NCI-H748 treated with DMSO at 0.1 percent for 48 hours (cell line): ENCODE data around the gene TGM2.

Experiments used
- DNase-seq: peaks from one replicate; lab custom pipeline; 2025; lab: John Stamatoyannopoulos, UW

Gene TGM2

DNA sequence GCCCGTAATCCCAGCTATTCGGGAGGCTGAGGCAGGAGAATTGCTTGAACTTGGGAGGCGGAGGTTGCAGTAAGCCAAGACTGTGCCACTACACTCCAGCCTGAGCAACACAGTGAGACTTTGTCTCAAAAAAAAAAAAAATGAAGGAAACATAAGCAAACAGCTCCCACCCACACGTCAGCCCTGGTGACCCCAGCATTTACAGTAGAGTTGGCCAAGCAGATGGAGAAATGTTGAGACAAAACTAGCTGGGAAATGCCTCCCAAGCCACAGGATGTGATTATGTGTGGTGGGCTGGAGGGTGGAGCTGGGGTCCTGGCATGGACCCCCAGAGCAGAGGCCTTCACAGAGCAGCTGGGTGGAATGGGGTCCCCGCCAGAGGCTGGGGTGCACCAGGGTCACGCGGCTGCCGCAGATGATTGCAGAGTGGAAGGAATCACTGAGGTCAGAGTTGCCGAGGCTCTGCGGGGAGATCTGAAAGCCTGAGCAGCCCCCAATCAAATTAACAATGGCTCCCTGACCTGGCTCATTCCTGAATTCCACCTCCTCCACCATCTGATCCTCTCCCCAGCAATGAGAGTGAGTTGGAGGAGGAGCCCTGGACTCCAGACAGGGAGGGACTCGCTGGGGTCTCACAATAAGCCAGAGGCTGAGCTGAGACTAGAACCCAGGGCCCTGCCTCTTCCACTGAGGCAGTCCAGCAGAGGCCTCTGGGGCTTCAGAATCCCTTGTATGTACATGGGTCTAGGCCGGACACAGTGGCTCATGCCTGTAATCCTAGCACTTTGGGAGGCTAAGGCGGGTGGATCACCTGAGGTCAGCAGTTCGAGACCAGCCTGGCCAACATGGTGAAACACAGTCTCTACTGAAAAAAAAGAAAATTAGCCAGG lies 34.7 kb upstream of the TGM2 start:
- DNase-seq = no peak

DNA sequence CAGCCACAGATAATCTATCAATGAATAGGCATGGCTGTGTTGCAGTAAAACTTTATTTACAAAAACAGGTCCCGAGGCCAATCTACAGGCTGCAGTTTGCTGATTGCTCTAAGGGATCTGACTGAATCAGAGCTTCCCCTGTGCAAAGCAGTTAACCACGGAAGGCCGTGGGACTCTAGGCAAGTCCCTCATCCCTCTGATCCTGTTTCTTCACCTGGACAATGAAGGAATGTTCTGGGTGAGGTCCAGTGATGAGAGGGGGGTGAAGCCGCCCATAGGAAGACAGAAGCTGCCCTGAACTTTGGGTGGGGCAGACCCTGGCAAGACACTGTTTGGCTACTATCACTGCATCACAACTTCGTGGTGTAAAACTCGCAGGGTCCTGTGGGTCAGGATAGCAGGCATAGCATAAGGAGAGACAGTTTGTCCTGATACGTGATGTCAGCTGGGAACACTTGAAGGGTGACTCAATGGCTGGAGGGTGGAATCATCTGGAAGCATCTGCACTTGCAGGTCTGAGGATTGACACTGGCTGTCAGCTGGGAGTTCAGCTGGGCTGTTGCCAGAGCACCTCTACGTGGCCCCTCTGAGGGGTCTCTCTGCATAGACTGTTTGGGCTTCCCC lies 33.3 kb upstream of the TGM2 start:
- DNase-seq = no peak

DNA sequence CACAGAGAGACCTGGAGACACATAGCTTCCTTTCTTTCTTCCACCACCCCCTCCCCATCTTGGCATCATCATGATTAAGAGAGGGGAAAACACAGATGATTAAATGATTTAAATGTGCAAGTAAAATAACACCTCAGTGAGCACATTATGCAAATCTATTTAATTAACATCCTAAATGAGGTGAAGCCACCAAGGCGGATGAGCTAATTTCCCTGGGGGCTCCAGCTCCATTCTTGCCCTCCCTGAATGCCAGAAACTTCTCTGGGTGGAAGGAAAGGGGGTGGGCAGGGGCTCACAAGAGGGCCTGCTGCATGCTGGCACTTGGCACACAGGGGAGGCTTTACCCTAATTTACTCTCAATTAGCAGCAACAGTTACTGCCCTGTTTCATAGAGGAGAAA lies 32.5 kb upstream of the TGM2 start:
- no peak for DNase-seq

DNA sequence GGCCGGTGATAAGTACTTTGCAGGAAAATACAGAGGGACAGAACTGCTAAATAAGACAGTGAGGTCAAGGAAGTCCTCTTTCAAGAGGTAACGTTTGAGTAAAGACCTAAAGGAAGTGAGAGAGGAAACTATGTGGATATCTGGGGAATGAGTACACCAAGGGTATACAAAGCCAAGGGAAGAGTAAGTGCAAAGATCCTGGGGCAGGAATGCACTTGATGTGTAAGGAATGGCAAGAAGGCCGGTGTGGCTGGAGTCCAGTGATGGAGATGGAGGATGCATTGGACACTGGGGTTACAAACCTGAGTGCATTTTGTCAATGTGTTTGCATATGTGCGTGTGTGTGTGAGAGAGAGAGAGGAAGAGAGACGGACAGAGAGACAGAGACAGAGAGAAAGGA lies 32.1 kb upstream of the TGM2 start:
- DNase-seq = no peak

DNA sequence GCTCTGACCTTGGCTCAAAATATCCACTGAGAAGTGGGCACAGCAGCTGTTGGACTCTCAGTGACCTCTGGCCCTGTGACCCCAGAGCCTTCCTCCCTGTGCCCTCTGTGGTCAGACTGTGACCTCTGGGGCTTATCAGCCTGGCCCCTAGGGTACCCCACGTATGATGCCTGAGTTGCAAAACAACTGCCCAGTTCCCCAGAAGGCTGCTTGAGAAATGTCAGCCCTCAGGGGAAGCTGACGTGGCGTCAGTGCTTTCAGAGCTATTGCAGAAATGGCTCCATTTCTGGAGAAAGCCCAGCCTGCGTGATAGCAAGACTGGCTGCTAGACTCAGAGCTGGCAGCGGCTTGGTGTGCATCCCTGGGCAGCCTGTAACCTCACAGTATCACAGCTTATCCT lies 31.5 kb upstream of the TGM2 start:
- no peak for DNase-seq

DNA sequence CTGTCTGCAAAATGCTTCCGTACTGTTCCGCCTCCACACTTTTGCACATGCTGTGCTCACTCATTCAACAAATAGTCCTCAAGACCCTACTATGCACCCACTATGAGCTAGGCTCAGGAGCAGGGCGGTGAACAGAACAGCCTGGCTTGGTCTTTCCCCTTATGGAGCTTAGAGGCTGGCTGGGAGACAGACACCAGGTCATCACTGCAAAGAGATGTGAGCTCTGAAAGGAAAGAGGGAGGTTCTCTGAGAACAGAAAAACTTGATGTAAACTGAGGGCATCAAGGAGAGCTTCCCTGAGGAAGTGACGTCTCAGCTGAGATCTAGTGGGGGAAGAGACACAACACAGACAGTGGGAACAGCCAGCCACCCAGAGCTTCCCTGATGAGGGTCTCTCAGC lies 31.0 kb upstream of the TGM2 start:
- no peak for DNase-seq

DNA sequence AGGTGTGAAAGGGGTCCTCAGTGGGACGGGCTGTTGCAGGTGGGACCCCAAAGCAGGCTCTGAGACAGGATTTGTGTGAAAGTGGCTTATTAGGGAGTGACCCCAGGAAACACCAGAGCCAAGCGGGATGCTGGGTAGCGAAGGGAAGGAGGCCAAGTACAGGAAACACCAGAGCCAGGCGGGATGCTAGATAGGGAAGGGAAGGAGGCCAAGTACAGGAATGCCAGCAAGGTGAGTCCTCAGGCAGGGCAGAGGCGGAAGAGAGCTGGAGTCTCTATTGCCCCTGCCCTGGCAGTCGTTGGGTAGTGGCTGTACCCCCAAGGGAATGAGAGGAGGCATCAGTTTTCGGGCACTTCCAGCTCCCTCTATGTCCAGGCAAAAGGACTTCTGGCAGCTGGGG lies 30.5 kb upstream of the TGM2 start:
- DNase-seq = no peak

DNA sequence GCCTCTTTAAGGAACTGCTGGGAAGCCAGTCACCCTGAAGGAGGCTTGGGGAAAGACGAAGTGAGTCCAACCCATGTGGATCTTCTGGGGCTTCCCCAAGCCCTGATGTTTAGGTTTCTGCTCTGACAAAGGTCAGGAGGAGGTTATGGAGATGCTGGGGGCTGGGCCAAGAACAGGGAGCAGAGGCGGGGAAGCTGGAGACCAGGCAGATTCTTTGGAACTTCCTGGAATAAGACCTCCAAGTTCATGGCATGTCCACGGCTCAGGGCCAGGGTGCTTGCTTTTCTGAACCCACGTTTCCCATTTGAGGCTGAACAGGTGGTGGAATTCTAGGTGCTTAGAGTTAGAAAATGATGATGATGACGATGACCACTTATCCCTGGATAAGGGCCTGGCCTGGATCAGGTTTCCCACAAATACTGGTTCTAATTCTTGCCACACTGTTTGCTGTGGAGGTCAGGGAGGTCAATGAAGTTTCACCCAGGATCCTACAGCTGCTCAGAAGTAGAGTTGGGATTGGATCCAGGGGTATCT lies 30.0 kb upstream of the TGM2 start:
- DNase-seq = no peak

DNA sequence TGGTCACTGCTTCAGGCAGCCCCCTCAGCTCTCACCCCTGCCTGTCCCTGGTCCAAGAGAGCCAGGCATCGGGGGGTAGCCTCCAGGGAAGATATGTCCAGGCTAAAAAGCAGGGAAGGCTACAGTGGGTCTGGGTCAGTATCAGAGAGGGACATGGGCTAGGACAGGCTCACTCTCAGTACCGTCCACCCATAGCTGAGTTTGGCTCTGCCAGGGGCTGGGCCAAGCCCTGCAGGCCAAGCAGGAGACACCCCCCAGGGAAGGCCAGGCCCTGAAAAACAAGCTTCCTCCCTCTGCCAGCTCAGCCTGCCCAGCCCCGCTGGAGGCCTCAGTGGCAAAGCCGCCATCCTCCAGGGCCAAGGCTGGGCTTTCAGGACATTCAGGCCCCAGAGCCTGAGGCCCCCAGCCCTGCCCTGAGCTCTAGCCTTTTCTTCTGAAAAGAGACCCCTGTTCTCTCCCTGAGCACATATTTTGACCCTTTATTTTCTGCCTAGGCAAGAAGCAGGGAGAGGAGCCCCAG lies 28.6 kb upstream of the TGM2 start:
- no peak for DNase-seq

DNA sequence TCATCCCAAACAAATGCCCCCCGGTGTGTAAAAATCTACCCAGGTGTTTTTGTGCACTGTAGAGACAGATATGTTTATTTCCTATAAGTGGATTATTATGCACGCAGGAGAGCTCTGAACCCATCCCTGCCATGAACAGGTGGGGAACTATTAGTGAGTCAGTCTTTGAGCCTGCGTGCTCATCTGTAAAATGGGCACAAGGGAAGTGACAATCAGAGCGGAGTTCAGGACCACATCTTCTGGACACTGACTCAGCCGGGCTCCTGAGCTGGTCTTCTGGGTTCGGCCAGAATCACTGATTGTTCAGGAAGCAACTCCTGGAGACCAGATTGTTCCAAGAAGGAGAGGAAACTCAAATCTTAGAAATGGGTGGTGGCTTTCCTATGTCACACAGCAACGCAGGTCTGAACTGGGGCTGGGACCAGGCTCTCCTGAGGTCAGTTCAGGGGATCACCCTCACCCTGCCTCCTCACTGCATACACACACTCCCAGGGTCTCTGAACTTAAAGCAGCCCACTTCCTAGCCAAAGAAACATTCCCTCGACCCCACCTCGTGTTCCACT lies 27.3 kb upstream of the TGM2 start:
- DNase-seq = no peak

DNA sequence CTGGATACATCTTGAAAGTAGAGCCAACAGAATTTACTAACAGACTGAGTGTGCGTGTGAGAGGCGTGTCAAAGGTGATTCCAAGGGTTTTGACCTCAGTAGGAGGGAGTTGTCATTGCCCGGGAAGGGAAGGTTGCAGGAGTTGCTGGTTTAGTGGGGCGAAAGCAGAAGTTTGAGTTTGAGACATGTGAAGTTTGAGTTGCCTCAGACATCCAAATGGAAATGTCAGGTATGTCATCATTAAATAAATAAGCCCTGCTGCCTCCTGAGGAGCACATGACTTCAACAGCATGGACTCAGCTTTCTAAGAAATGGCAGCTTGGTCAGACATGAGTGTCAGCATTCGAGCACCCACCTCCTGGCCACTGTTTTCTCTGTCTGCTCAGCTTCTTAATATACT lies 26.6 kb upstream of the TGM2 start:
- DNase-seq = no peak

DNA sequence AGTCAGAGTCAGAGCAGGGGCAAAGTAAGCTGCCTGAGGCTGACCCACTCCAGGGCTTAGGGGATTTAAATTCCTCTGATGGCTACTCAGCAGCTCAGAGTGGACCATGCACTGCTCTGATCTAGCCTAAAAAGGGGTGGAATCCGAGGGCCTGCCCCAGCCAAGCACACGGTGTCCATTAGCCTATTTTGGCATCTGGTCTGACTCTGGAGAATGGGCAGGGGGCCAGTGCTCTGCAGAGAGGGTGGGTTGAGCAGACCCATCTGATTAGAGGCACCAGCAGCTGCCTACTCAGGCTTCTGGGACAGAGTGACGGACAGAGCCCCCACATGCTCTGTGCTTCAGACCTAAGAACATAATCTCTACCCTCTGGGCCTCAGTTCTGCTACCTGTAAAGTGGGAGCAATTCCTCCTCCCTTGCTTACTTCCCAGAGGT lies 25.9 kb upstream of the TGM2 start:
- DNase-seq = no peak

DNA sequence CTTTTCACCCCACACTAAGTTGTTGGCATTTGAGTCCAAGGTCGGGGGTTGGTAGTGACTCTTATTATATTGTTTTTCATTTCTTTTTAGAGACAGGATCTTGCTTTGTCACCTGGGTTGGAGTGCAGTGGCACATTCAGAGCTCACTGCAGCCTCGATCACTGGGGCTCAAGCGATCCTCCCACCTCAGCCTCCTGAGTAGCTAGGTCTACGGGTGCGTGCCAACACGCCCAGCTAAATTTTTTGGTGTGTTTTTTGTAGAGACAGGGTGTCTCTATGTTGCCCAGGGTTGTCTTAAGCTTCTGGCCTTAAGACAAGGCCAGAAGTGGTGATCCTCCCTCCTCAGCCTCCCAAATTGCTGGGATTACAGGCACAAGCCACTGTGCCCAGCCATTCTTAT lies 25.1 kb upstream of the TGM2 start:
- DNase-seq = no peak

DNA sequence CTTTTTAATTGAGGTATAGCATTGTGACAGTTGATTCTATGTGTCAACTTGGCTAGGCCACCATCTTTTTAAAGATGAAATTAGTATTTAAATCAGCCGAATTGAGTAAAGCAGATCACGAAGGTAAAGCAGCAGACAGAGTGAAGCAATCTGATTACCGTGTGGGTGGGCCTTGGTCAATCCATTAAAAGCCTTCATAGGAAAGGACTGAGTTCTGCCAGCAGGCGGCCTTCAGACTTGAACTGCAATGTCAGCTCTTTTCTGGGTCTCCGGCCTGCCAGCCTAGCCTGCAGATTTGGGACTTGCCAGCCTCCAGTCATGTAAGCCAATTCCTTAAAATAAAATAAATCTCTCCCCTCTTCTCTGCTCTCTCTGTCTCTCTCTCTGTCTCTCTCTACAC lies 22.4 kb upstream of the TGM2 start:
- no peak for DNase-seq

DNA sequence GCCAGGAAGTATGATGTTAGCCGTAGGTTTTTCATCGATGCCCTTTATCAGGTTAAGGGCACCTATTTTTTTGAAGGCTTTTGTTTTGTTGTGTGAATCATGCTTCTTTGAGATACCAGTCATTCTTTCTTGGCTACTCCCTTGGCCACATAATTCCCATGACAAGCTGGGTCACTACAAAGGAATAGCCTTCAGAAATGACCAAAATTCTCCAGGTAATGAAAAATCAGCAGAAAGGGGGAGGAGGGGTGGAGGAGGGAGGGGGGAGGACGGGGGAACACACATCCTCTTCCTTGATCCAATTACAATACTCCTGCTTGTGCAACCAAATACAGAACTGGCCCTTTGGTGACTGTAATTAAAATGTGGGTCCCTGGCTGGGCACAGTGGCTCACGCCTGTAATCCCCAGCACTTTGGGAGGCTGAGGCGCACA lies 21.7 kb upstream of the TGM2 start:
- DNase-seq = no peak

DNA sequence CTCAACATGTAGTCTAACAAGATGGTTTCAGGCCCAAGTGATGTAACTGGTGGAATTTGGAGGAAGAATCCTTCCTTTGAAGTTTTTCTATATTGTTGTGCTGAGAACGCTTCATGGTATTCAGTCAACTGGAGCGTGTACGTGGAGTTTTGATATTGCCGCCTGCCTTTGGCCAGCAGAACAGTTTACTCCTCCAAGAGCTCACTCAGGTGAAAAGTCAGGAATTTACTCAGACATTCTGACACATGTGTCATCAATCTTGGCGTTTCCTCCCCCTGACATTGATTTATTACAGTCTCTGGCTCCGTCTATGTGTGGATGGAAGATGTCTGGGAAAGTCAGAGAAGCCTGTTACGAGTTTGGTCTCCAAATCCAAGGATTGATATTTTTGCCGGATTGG lies 19.0 kb upstream of the TGM2 start:
- no peak for DNase-seq

DNA sequence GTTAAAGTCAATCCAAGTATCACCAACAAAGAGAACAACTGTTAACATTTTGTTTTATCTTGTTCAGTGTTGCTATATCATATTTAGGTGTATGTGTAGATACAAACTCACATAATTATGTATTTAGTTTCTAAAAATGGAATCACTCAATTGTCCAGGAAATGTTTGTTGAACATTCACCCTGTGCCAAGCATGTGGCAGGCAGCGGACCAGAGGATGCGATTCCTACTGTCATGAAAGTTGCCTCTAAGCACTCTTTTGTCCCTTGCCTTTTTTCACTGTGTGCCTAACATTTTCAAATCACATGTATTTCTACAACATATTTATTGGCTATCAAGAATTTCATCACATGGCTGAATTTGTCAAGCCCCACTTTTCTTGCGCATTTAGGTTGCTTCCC lies 16.9 kb upstream of the TGM2 start:
- DNase-seq = no peak

DNA sequence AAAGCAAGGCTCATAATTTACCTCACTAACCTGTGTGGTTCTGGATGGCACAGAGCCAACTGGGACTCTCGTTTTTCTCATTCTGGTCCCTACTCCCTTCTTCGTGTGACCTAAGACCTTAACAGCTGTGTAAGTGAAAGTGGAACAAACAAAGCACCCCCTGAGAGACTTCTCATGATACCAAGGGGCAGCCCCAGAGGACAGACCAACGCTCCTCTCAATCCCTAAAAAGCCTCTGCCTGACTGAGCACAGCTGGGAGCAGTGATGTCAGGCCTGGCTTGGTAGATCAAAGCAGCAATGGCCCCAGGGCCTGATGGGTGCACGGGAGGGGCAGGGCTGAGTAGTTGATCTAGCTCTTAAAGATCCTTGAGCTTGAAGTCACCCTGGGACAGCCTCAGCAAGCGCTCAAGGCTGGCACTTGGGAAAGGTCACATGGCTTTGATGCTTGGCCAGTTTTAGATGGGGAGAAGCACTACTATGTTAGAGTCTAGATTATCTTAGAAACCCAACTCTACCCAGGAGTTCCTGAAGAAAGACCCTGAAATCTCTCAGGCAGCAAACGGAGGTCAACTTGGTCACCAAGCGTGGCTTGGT lies 16.2 kb upstream of the TGM2 start:
- DNase-seq = no peak

DNA sequence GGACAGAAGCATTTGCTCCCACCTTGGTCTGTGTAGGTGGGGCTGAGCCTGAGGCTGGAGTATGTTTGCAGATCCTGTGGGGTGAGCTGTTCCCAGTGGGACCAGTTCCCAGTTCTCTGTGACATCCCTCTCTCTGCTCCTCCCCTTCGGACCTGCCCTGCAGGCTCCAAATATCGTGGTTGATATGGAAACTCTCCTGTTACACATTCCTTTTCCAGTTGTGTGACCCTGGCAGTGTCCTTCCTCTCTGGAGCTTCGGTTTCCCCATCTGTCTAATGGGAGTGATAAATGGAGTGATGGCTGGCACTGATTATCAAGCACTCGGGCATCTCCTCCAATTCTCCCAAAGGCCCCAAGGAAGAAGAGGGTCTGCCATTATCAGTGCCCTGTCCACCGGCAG lies 15.7 kb upstream of the TGM2 start:
- no peak for DNase-seq

DNA sequence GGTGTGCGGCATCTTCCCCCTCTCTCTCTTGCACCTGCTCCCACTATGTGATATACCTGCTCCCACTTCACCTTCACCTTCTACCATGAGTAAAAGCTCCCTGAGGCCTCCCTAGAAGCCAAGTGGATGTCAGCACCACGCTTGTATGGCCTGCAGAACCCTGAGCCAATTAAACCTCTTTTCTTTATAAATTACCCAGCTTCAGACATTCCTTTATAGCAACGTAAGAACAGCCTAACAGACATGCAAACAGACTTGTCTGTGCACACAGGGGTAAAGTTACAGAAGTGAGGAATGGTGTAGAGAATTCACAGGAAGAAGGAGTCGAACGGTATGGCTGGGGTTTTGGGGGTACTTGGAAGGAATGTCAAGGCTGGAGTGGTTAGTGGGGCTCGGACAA lies 14.8 kb upstream of the TGM2 start:
- no peak for DNase-seq

DNA sequence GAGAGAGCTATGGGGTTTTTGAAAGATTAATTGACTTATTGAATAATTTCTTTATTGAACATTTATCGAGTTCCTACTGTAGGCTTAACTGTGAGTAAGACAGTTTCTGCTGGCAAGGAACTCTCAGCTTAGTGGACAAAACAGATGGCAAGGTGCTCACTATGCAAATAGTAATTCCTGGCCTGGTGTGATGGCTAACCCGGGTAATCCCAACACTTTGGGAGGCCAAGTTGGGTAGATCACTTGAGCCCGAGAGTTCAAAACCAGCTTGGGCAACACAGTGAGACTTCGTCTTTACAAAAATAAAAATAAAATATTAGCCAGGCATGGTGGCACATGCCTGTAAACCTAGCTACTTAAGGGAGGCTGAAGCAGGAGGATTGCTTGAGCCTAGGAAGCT lies 13.5 kb upstream of the TGM2 start:
- DNase-seq = no peak

DNA sequence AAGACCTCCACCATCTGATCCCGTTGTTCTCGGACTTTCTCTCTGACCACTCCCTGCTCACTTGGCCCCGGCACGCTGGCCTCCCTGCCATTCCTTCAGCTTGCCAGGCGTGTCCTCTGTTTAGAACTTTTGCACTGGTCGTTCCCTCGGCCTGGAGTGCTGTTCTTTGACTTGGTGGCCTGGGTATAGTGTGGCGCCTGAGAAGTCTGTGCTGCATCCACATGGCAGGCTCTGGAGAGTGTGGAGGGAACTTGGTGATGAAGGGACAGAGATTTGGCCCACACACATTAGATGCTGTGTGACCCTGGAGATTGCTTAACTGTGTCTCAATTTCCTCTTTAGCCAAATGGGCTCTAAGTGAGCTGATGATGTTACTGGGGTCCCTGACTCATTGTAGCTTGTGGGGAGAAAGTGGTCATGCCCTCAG lies 13.0 kb upstream of the TGM2 start:
- DNase-seq = no peak

DNA sequence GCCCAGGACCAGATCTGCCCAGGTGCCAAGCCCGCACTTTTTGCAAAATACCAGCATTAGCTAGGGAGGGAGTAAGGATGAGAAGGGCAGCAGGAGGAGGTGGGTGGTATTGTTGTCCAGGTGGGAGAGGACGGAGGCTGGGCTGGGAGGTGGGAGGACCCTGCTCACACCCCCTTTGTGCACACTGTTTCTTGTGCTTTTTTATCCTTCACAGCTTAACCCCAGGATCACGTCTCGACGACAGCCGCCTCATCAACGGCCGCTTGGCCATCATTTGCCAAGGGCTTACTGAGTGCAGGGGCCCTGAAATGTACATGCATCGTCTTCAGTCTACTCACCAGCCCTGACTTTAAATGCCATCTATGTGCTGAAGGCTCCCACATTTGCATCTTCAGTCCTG lies 12.1 kb upstream of the TGM2 start:
- no peak for DNase-seq
